Immature natural killer cell (primary cell): ENCODE data around the gene OR5V1. TPM values are rescaled to one million over a fixed set of nuclear protein-coding genes. Genes with fewer than 3 reads are reported as not detected.
"Not testable (repeated sequence)": the region's sequence is repeated elsewhere in the genome, so short reads cannot be mapped to it uniquely, and the experiment has no call there.

Experiments
- DNase-seq, 3 donors: peaks; one replicate each; pipeline ENCODE4 v3.0.0; 2022; ENCODE audit warnings: mixed read lengths in 1 of 3
- H3K27ac Mint-ChIP-seq, 6 donors: one replicate each; pipeline ENCODE4 v1.8.0; 2020; ENCODE audit warnings: mixed read lengths in 6 of 6, mild to moderate bottlenecking in 5 of 6, inconsistent platforms in 4 of 6, moderate library complexity in 3 of 6
- H3K27me3 Mint-ChIP-seq, 3 donors: one replicate each; pipeline ENCODE4 v1.8.0; 2020 to 2021; ENCODE audit warnings: low read depth in 3 of 3, mild to moderate bottlenecking in 3 of 3, mixed read lengths in 3 of 3, moderate library complexity in 3 of 3, inconsistent platforms in 1 of 3
- H3K36me3 Mint-ChIP-seq, 3 donors: one replicate each; pipeline ENCODE4 v1.8.0; 2020; ENCODE audit warnings: mixed read lengths in 3 of 3, inconsistent platforms in 2 of 3, mild to moderate bottlenecking in 2 of 3
- H3K4me1 Mint-ChIP-seq, 2 donors: one replicate each; pipeline ENCODE4 v1.8.0; 2020; ENCODE audit warnings: inconsistent platforms in 2 of 2, mild to moderate bottlenecking in 2 of 2, mixed read lengths in 2 of 2, moderate library complexity in 1 of 2
- H3K4me3 Mint-ChIP-seq, 5 donors: one replicate each; pipeline ENCODE4 v1.8.0; 2020; ENCODE audit warnings: mild to moderate bottlenecking in 5 of 5, mixed read lengths in 5 of 5, inconsistent platforms in 3 of 5, moderate library complexity in 3 of 5
- H3K9me3 Mint-ChIP-seq, 6 donors: one replicate each; pipeline ENCODE4 v1.8.0; 2020; ENCODE audit warnings: mild to moderate bottlenecking in 6 of 6, mixed read lengths in 6 of 6, inconsistent platforms in 4 of 6, moderate library complexity in 3 of 6
- polyA plus RNA-seq, 3 donors: library from polyadenylated mRNA; unstranded; fragments of 300-500 nt; fragmentation: Illumina TruSeq; gene quantifications; one replicate each; pipeline ENCODE4 v1.2.3, GENCODE V29; 2021

The OR5V1 gene
- polyA plus RNA-seq: not detected

DNA sequence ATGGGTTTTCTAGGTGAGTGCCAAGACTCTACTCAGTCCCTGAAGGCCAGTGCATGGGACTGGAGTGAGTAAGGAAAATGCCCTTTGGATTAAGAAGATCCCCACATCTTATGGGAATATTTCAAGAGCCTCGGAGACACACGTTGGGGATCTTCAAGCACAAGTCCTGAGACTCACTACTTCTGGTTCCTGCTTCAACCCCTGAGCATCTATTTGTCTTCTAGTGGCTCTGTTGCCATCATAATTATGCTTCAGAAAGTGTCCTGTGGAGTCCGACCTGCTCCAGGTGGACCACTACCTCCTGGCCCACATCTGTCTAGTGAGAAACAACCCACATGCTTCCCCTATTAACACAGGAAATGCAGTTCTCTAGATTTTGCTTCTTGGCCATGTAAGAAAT is at the start of gene OR5V1:
Gene OR5V1 (minus strand): TSS at position 101 of the 400 bp plus-strand sequence. CDS start 12,670 bp downstream, outside the sequence.
- no peak within 1 kb of the TSS for H3K4me3 Mint-ChIP-seq
- no peak within 1 kb of the TSS for H3K27ac Mint-ChIP-seq
- peaks cover 0 to 12% (median 2%) of the 10 kb centered on the region in 3 donors for H3K27me3 Mint-ChIP-seq
- H3K36me3 Mint-ChIP-seq: no peaks in the 10 kb centered on the region
- peaks cover 0 to 7% (median under 1%) of the 10 kb centered on the region in 6 donors for H3K9me3 Mint-ChIP-seq
- no peak for DNase-seq
- H3K4me1 Mint-ChIP-seq: no peaks in the 10 kb centered on the region

DNA sequence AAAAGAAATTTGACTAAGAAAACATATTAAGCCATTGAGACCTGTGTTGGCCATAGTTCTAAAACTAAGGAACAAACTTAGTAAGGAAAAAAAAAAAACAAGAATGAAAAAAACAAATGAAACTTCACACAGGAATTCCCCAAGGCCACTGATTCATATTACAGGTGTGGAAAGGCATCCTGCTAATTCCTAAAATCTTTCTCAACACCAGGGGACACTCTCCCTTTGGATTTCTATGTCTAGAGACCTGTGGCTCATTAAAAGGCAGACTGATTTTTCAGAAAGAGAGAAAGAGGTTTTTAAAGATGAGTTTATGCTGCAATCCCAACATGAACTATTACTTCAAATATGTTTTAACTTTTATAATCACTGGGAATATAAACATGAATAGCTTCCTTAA is 45.9 kb upstream of the OR5V1 start, which contains the start of gene OR12D1:
Gene OR12D1 (plus strand): TSS at position 341 of the 400 bp plus-strand sequence.
- H3K36me3 Mint-ChIP-seq: no peaks in the 10 kb centered on the region
- no peak within 1 kb of the TSS for H3K27ac Mint-ChIP-seq
- DNase-seq: no peak
- H3K4me1 Mint-ChIP-seq: no peaks in the 10 kb centered on the region
- peaks cover 0 to 13% (median 6%) of the 10 kb centered on the region in 6 donors for H3K9me3 Mint-ChIP-seq
- H3K4me3 Mint-ChIP-seq: no peak within 1 kb of the TSS
- peaks cover 0 to 13% (median 5%) of the 10 kb centered on the region in 3 donors for H3K27me3 Mint-ChIP-seq

DNA sequence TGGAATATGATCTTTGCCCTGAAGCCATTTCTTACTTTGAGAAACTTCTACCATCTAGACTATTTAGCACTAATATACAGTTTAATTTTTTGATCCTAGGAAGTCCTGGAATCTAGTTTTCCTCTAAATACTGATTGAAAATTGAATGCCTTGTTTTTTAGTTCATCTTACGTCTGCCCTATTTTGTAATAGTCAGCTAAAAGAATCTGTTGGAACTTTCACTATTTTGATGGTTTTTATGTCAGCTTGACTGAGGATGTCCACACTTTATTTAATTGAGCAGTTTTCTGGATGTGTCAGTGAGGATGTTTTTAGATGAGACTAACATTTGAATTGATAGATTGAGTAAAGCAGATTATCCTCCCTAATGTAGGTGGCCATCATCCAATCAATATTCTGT is 35.1 kb upstream of the OR5V1 start:
- peaks cover 0 to 13% (median 4%) of the 10 kb centered on the region in 3 donors for H3K27me3 Mint-ChIP-seq
- no peak overlapping the region for H3K4me3 Mint-ChIP-seq
- no peak for DNase-seq
- no peak overlapping the region for H3K27ac Mint-ChIP-seq
- H3K4me1 Mint-ChIP-seq: no peaks in the 10 kb centered on the region
- peaks cover 0 to 9% (median 2%) of the 10 kb centered on the region in 6 donors for H3K9me3 Mint-ChIP-seq
- no peaks in the 10 kb centered on the region for H3K36me3 Mint-ChIP-seq

DNA sequence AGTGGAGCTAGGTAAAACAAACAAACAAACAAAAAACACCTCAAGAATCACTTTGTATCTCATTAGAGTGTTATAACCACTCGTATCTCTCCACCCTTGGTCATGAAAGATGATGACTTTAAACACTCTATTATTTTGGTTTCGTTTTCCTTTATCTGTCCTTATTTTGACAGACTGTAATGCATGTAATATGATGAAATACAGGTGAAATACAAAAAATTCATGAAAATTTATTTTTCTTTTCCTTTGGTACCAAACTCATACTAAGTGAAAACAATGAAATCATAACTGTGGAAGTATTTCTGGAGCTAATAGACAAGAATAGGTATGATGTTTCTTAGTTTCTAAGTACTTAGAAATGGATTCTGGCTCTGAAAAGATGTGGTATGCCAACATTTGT is 30.9 kb upstream of the OR5V1 start:
- no peaks in the 10 kb centered on the region for H3K36me3 Mint-ChIP-seq
- no peak overlapping the region for H3K27ac Mint-ChIP-seq
- H3K4me3 Mint-ChIP-seq: no peak overlapping the region
- no peak for DNase-seq
- H3K4me1 Mint-ChIP-seq: no peaks in the 10 kb centered on the region
- peaks cover 0 to 11% (median 0%) of the 10 kb centered on the region in 6 donors for H3K9me3 Mint-ChIP-seq
- H3K27me3 Mint-ChIP-seq: peaks cover 4 to 11% (median 4%) of the 10 kb centered on the region in 3 donors

DNA sequence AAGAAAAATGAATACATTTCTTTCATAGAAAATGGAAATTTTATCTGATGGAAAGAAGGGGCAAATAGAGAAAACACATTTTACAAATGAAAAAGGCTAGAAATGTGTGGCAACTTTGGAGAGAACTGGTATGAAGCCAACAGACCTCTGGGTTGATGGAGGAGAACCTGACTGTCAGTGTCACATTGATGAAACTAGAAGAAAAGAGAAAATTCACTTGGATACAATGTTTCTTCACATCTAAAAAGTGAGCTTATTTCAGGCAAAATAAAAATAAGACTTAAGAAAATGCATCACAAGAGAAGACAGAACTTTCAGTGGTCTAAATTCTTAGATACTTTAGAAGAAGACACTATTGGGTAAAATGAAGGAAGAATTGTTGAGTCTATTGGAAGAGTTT is 26.7 kb upstream of the OR5V1 start, which contains the start of gene OR12D2:
Gene OR12D2 (plus strand): TSS at position 301 of the 400 bp plus-strand sequence. CDS start 1,069 bp downstream, outside the sequence.
- no peak for DNase-seq
- peaks cover 0 to 6% (median 0%) of the 10 kb centered on the region in 6 donors for H3K9me3 Mint-ChIP-seq
- peaks cover 4 to 10% (median 5%) of the 10 kb centered on the region in 3 donors for H3K27me3 Mint-ChIP-seq
- H3K4me1 Mint-ChIP-seq: no peaks in the 10 kb centered on the region
- H3K4me3 Mint-ChIP-seq: no peak within 1 kb of the TSS
- no peak within 1 kb of the TSS for H3K27ac Mint-ChIP-seq
- H3K36me3 Mint-ChIP-seq: no peaks in the 10 kb centered on the region

- H3K9me3 Mint-ChIP-seq: peaks cover 0 to 5% (median 0%) of the 10 kb centered on the region in 6 donors
- H3K27me3 Mint-ChIP-seq: peaks cover 2 to 7% (median 5%) of the 10 kb centered on the region in 3 donors
- H3K36me3 Mint-ChIP-seq: no peaks in the 10 kb centered on the region
- no peak overlapping the region for H3K4me3 Mint-ChIP-seq
- no peak for DNase-seq
- H3K4me1 Mint-ChIP-seq: no peaks in the 10 kb centered on the region
- no peak overlapping the region for H3K27ac Mint-ChIP-seq
These were observed 19.9 kb upstream of the OR5V1 start for GRCh38 chr6:29388533-29388932.

- H3K4me3 Mint-ChIP-seq: no peak overlapping the region
- H3K4me1 Mint-ChIP-seq: no peaks in the 10 kb centered on the region
- H3K36me3 Mint-ChIP-seq: no peaks in the 10 kb centered on the region
- H3K27ac Mint-ChIP-seq: no peak overlapping the region
- peaks cover 0 to 11% (median 0%) of the 10 kb centered on the region in 3 donors for H3K27me3 Mint-ChIP-seq
- DNase-seq: no peak
- H3K9me3 Mint-ChIP-seq: peaks cover 0 to 2% (median 0%) of the 10 kb centered on the region in 6 donors
These were observed 7.3 kb upstream of the OR5V1 start for GRCh38 chr6:29376003-29376402.

GRCh38 chr6:29375191-29375590 is 6.5 kb upstream of the OR5V1 start, which contains the start of gene OR12D3:
Gene OR12D3 (minus strand): TSS chr6:29375291. CDS start chr6:29375287, 4 bp downstream.
- no peak for DNase-seq
- H3K36me3 Mint-ChIP-seq: no peaks in the 10 kb centered on the region
- no peaks in the 10 kb centered on the region for H3K4me1 Mint-ChIP-seq
- peaks cover 0 to 11% (median 0%) of the 10 kb centered on the region in 3 donors for H3K27me3 Mint-ChIP-seq
- peaks cover 0 to 2% (median 0%) of the 10 kb centered on the region in 6 donors for H3K9me3 Mint-ChIP-seq
- no peak within 1 kb of the TSS for H3K4me3 Mint-ChIP-seq
- no peak within 1 kb of the TSS for H3K27ac Mint-ChIP-seq

DNA sequence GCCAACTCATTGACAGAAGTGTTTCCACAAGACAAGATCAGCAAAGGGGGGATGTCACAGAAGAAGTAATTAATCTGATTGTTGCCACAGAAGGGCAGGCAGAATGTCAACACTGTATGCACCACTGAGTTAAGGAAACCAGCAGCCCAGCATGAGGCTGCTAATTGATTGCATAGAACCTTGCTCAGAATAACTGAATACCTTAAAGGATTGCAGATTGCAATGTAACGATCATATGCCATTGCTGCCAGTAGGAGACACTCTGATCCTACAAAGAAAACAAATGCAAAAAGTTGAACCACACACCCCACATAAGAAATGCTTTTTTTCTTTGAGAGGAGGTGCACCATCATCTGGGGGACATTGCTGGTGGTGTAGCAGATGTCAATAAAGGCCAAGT is 13.1 kb downstream of the OR5V1 start:
- peaks cover 4 to 20% (median 5%) of the 10 kb centered on the region in 3 donors for H3K27me3 Mint-ChIP-seq
- H3K4me3 Mint-ChIP-seq: no peak overlapping the region
- H3K9me3 Mint-ChIP-seq: peaks cover 0 to 10% (median 2%) of the 10 kb centered on the region in 6 donors
- H3K27ac Mint-ChIP-seq: no peak overlapping the region
- no peak for DNase-seq
- no peaks in the 10 kb centered on the region for H3K4me1 Mint-ChIP-seq
- H3K36me3 Mint-ChIP-seq: no peaks in the 10 kb centered on the region

- Mint-ChIP-seq H3K27ac (no peak overlapping the region), H3K27me3 (peaks cover 4 to 20% (median 4%) of the 10 kb centered on the region in 3 donors), H3K36me3 (no peaks in the 10 kb centered on the region), H3K9me3 (peaks cover 0 to 10% (median 2%) of the 10 kb centered on the region in 6 donors), H3K4me3 (no peak overlapping the region), H3K4me1 (no peaks in the 10 kb centered on the region)
- no peak for DNase-seq
These were observed 13.7 kb downstream of the OR5V1 start for GRCh38 chr6:29354980-29355379.

GRCh38 chr6:29349348-29349747 is 19.3 kb downstream of the OR5V1 start:
- Mint-ChIP-seq H3K27me3 (peaks cover 4 to 22% (median 5%) of the 10 kb centered on the region in 3 donors), H3K9me3 (peaks cover 0 to 10% (median 1%) of the 10 kb centered on the region in 6 donors)
- not testable (repeated sequence) for H3K4me3 Mint-ChIP-seq, DNase-seq, H3K4me1 Mint-ChIP-seq, H3K27ac Mint-ChIP-seq, H3K36me3 Mint-ChIP-seq

- H3K27me3 Mint-ChIP-seq: peaks cover 2 to 7% (median 3%) of the 10 kb centered on the region in 3 donors
- no peaks in the 10 kb centered on the region for H3K4me1 Mint-ChIP-seq
- no peak overlapping the region for H3K27ac Mint-ChIP-seq
- H3K9me3 Mint-ChIP-seq: peaks cover 0 to 3% (median 0%) of the 10 kb centered on the region in 6 donors
- H3K36me3 Mint-ChIP-seq: peaks cover 0 to 4% (median 0%) of the 10 kb centered on the region in 3 donors
- DNase-seq: no peak
- H3K4me3 Mint-ChIP-seq: no peak overlapping the region
These were observed 23.3 kb downstream of the OR5V1 start for GRCh38 chr6:29345380-29345779.

GRCh38 chr6:29336269-29336668 is 32.4 kb downstream of the OR5V1 start:
- Mint-ChIP-seq H3K27ac (no peak overlapping the region), H3K9me3 (peaks cover 0 to 4% (median 0%) of the 10 kb centered on the region in 6 donors), H3K4me1 (no peaks in the 10 kb centered on the region), H3K4me3 (no peak overlapping the region), H3K36me3 (no peaks in the 10 kb centered on the region), H3K27me3 (peaks cover 2 to 11% (median 4%) of the 10 kb centered on the region in 3 donors)
- DNase-seq: no peak

GRCh38 chr6:29332676-29333075 is 36.0 kb downstream of the OR5V1 start:
- no peaks in the 10 kb centered on the region for H3K4me1 Mint-ChIP-seq
- no peaks in the 10 kb centered on the region for H3K36me3 Mint-ChIP-seq
- no peak for DNase-seq
- no peak overlapping the region for H3K4me3 Mint-ChIP-seq
- peaks cover 0 to 4% (median 0%) of the 10 kb centered on the region in 6 donors for H3K9me3 Mint-ChIP-seq
- H3K27ac Mint-ChIP-seq: no peak overlapping the region
- H3K27me3 Mint-ChIP-seq: peaks cover 4 to 15% (median 5%) of the 10 kb centered on the region in 3 donors

GRCh38 chr6:29325777-29326176 is 42.9 kb downstream of the OR5V1 start:
- no peaks in the 10 kb centered on the region for H3K36me3 Mint-ChIP-seq
- H3K4me3 Mint-ChIP-seq: no peak overlapping the region
- no peak for DNase-seq
- H3K4me1 Mint-ChIP-seq: no peaks in the 10 kb centered on the region
- peaks cover 0 to 2% (median 0%) of the 10 kb centered on the region in 6 donors for H3K9me3 Mint-ChIP-seq
- no peak overlapping the region for H3K27ac Mint-ChIP-seq
- H3K27me3 Mint-ChIP-seq: peaks cover under 1 to 20% (median 2%) of the 10 kb centered on the region in 3 donors
